Sigmoid colon (tissue), 4 donors: Measurements from ENCODE around the gene RAB39A.

Experiments used
- EP300 ChIP-seq, 4 donors: sonication (generic); formaldehyde crosslinking; IDR thresholded peaks; one replicate each; pipeline ENCODE4 v1.6.1; 2017; ENCODE audit warnings: antibody characterized with exemption in 4 of 4
- POLR2A ChIP-seq, 2 donors: fragments of 450-650 bp; IDR thresholded peaks; one replicate each; pipeline ENCODE4 v1.6.1; 2016; ENCODE audit warnings: antibody characterized with exemption in 2 of 2, mild to moderate bottlenecking in 2 of 2, moderate library complexity in 2 of 2
- POLR2AphosphoS5 ChIP-seq, 4 donors: sonication (generic); formaldehyde crosslinking; IDR thresholded peaks; one replicate each; pipeline ENCODE4 v1.6.1; 2017; ENCODE audit warnings: antibody characterized with exemption in 4 of 4
- TF ChIP-seq, protein P1 (sequence below), 4 experiments: fragments of 450-650 bp in 3 of 4; fragments of 200-600 bp in 1 of 4; IDR thresholded peaks; one replicate each; pipeline ENCODE4 v1.5.1; 2016 to 2019; ENCODE audit warnings: antibody characterized with exemption in 4 of 4, mild to moderate bottlenecking in 3 of 4, moderate library complexity in 2 of 4

- TF ChIP-seq POLR2A (IDR thresholded peaks at IDR 0.05) (no peak), EP300 (IDR thresholded peaks at IDR 0.05) (no peak), POLR2AphosphoS5 (IDR thresholded peaks at IDR 0.05) (no peak)
- TF ChIP-seq, protein P1, sequence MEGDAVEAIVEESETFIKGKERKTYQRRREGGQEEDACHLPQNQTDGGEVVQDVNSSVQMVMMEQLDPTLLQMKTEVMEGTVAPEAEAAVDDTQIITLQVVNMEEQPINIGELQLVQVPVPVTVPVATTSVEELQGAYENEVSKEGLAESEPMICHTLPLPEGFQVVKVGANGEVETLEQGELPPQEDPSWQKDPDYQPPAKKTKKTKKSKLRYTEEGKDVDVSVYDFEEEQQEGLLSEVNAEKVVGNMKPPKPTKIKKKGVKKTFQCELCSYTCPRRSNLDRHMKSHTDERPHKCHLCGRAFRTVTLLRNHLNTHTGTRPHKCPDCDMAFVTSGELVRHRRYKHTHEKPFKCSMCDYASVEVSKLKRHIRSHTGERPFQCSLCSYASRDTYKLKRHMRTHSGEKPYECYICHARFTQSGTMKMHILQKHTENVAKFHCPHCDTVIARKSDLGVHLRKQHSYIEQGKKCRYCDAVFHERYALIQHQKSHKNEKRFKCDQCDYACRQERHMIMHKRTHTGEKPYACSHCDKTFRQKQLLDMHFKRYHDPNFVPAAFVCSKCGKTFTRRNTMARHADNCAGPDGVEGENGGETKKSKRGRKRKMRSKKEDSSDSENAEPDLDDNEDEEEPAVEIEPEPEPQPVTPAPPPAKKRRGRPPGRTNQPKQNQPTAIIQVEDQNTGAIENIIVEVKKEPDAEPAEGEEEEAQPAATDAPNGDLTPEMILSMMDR (IDR thresholded peaks at IDR 0.05): no peak
These were observed 3.9 kb upstream of the RAB39A start for GRCh38 chr11:107924306-107924705.
